ENCODE measurements around the gene NPPA. TPM values are rescaled to one million over a fixed set of nuclear protein-coding genes. Genes with fewer than 3 reads are reported as not detected.
A peak's percentile ranks its signal among the peaks of the same experiment; 100 is the strongest.

The NPPA gene
- total RNA-seq, 4 donors from 2014 or later, result 1.7 TPM; not detected in 3

DNA sequence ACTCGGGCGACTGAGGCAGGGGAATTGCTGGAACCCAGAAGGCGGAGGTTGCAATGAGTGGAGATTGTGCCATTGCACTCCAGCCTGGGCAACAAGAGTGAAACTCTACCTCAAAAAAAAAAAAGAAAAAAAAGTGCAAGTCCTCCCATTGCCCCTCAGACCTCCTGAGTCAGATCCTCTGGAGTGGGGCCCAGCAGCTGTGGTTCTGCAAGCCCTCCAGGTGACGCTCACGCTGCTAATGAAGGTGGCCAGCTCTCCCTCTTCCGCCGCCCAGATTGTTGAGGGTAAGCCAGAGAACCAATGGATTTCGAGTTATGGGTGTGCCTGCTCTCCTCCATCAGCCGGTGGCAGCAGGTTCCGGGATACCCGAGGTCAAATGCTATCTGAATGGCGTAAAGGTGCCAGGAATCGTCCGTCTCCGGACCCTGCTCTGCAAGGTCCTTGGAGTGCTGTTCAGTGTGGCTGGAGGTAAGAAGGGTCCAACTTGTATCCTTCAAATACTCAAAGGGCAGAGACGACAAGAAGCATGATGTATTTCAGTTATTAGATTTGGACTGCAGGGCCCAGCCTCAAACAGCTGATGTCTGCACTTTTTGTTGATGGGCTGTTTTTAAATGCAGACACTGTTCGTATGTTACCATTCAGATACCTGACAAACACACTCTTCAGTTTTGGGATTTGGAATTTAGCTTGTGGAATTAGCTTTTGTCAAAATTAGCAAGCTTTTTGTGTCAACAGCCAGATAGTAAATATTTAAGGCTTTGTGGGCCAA, 24.0 kb downstream of the NPPA start:
- peaks cover 61 to 100% (median 89%) of the 10 kb centered on the region in 4 donors for H3K36me3 ChIP-seq
- no peak for TF ChIP-seq POLR2AphosphoS5 (IDR thresholded peaks at IDR 0.05)
- TF ChIP-seq, protein P1, sequence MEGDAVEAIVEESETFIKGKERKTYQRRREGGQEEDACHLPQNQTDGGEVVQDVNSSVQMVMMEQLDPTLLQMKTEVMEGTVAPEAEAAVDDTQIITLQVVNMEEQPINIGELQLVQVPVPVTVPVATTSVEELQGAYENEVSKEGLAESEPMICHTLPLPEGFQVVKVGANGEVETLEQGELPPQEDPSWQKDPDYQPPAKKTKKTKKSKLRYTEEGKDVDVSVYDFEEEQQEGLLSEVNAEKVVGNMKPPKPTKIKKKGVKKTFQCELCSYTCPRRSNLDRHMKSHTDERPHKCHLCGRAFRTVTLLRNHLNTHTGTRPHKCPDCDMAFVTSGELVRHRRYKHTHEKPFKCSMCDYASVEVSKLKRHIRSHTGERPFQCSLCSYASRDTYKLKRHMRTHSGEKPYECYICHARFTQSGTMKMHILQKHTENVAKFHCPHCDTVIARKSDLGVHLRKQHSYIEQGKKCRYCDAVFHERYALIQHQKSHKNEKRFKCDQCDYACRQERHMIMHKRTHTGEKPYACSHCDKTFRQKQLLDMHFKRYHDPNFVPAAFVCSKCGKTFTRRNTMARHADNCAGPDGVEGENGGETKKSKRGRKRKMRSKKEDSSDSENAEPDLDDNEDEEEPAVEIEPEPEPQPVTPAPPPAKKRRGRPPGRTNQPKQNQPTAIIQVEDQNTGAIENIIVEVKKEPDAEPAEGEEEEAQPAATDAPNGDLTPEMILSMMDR (IDR thresholded peaks at IDR 0.05), result no peak
- H3K9me3 ChIP-seq, result no peaks in the 10 kb centered on the region
- no peak overlapping the region for H3K4me3 ChIP-seq
- intact Hi-C loops (cut with DNase I), result no loop called here
- H3K4me1 ChIP-seq, result peaks cover 0 to 5% (median 0%) of the 10 kb centered on the region in 4 donors
- DNase-seq (ENCODE audit: extremely low spot score), result no peak
- 91% methylated on average over 17 of the region's 17 CpGs for WGBS
- no peaks in the 10 kb centered on the region for H3K27me3 ChIP-seq
- no peak overlapping the region for H3K27ac ChIP-seq (replicated peaks in 1 of 4)

DNA sequence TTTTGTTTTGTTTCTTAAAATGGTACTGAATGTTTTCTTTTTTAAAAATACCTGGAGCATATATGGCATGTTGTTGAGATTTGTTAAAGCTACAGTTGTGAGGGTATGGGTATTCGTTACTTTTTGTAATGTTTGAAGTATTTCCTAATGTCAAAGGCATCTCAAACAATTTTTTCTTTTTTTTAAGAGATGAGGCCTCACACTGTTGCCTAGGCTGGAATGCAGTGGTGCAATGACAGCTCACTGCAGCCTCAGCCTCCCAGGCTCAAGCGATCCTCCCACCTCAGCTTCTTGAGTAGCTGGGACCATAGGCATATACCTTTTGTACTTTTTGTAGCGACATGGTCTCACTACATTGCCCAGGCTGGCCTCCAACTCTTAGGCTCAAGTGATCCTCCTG, 25.5 kb downstream of the NPPA start:
- no peak overlapping the region for H3K27ac ChIP-seq (replicated peaks in 1 of 4)
- peaks cover 53 to 100% (median 89%) of the 10 kb centered on the region in 4 donors for H3K36me3 ChIP-seq
- H3K4me1 ChIP-seq, result peaks cover 0 to 5% (median 0%) of the 10 kb centered on the region in 4 donors
- 85% methylated on average over 3 of the region's 3 CpGs for WGBS
- H3K9me3 ChIP-seq, result no peaks in the 10 kb centered on the region
- no peaks in the 10 kb centered on the region for H3K27me3 ChIP-seq
- TF ChIP-seq EP300 (IDR thresholded peaks at IDR 0.05) (no peak), POLR2AphosphoS5 (IDR thresholded peaks at IDR 0.05) (no peak), POLR2A (IDR thresholded peaks at IDR 0.05; ENCODE audit: low read depth) (no peak)
- TF ChIP-seq, protein P1 (IDR thresholded peaks at IDR 0.05), result no peak
- no peak overlapping the region for H3K4me3 ChIP-seq
- intact Hi-C loops (cut with DNase I), result no loop called here
- DNase-seq (ENCODE audit: extremely low spot score), result no peak

DNA sequence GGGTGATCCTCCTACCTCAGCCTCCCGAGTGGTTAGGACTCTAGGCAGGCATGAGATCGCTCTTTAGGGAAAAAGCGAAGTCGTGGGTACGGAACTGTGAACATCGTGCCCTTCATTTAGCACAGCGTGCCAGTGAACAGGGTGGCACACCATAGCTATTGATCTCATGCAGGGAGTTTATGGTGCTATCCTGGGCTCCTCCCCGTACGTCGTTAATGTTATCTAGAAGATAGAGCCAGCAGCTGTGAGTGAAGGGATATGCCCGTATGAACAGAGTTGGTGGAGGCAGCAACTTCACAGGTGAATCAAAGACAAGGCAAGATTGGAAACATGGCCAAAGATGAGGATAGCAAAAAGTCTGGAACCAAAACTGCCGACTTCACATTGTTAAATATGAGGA, 30.4 kb downstream of the NPPA start:
- peaks cover 0 to 5% (median 0%) of the 10 kb centered on the region in 4 donors for H3K4me1 ChIP-seq
- intact Hi-C loops (cut with DNase I), result no loop called here
- TF ChIP-seq EP300 (IDR thresholded peaks at IDR 0.05) (no peak), POLR2AphosphoS5 (IDR thresholded peaks at IDR 0.05) (no peak), POLR2A (IDR thresholded peaks at IDR 0.05; ENCODE audit: low read depth) (no peak)
- TF ChIP-seq, protein P1 (IDR thresholded peaks at IDR 0.05), result no peak
- WGBS, result 91% methylated on average over 12 of the region's 12 CpGs
- H3K27me3 ChIP-seq, result no peaks in the 10 kb centered on the region
- no peak overlapping the region for H3K27ac ChIP-seq (replicated peaks in 1 of 4)
- no peaks in the 10 kb centered on the region for H3K9me3 ChIP-seq
- H3K36me3 ChIP-seq, result peaks cover 37 to 84% (median 74%) of the 10 kb centered on the region in 4 donors
- H3K4me3 ChIP-seq, result no peak overlapping the region
- DNase-seq (ENCODE audit: extremely low spot score), result no peak

DNA sequence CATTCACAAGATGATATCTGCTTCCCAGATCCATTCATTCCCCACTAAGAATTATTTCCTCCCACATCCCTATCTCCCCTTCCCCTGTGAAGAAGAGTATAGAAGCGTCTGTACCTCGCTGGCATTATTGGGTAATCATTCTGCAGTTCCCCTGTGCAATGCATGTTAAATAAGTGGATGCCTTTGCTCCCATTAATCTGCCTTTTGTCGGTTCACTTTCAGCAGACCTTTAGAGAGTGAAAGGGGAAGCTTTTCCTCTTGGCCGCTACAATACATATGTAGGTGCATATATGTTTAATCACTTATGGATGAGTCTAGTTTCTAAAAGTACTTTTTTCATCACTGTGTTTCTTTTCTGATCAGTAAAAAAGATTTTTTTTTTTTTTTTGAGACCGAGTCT, 34.6 kb downstream of the NPPA start:
- Histone ChIP-seq H3K4me3 (no peak overlapping the region), H3K9me3 (no peaks in the 10 kb centered on the region), H3K4me1 (peaks cover 0 to 14% (median 14%) of the 10 kb centered on the region in 4 donors), H3K36me3 (peaks cover 31 to 78% (median 65%) of the 10 kb centered on the region in 4 donors), H3K27ac (replicated peaks in 1 of 4) (no peak overlapping the region), H3K27me3 (no peaks in the 10 kb centered on the region)
- no peak for TF ChIP-seq EP300 (IDR thresholded peaks at IDR 0.05)
- no peak for TF ChIP-seq POLR2A (IDR thresholded peaks at IDR 0.05; ENCODE audit: low read depth)
- no peak for DNase-seq (ENCODE audit: extremely low spot score)
- WGBS, result 86% methylated on average over 5 of the region's 5 CpGs
- intact Hi-C loops (cut with DNase I), result no loop called here

DNA sequence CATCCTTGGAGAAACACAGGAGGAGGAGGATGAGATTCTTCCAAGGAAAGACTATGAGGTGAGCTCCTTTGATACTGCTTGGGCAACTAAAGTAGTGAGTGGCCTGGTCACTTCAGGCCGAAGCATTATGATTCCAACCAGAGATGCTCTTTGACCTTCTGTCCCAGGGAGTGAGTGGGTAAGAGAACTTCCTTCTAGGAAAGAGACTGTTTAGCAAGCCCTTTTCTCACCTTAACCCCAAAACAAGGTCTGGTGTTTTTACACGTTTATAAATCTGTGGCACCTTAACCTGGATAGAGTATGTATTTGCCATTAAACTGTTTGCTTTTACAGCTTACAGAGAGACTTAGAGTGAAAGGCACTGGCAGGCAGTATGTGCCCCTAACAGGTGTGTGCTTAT, 40.5 kb downstream of the NPPA start:
- peaks cover 8 to 44% (median 22%) of the 10 kb centered on the region in 4 donors for H3K36me3 ChIP-seq
- H3K27me3 ChIP-seq, result no peaks in the 10 kb centered on the region
- H3K9me3 ChIP-seq, result no peaks in the 10 kb centered on the region
- peaks cover 29 to 64% (median 62%) of the 10 kb centered on the region in 4 donors for H3K4me1 ChIP-seq
- H3K27ac ChIP-seq (replicated peaks in 1 of 4), result peak overlapping the region; percentile 95 to 99 (median 98)
- 50% methylated on average over 2 of the region's 2 CpGs for WGBS
- peak overlapping the region; percentile 66 to 90 (median 74) for H3K4me3 ChIP-seq
- DNase-seq (ENCODE audit: extremely low spot score), result no peak
- intact Hi-C loops (cut with DNase I), result loop anchor here (5.0 kb wide), 1 partner anchor 150 kb away; no protein-coding TSS in a partner anchor
- no peak for TF ChIP-seq EP300 (IDR thresholded peaks at IDR 0.05)
- TF ChIP-seq POLR2A (IDR thresholded peaks at IDR 0.05; ENCODE audit: low read depth), result no peak
- TF ChIP-seq POLR2AphosphoS5 (IDR thresholded peaks at IDR 0.05), result no peak
- TF ChIP-seq, protein P1 (IDR thresholded peaks at IDR 0.05), result no peak
